OCI-LY1 (cell line): ENCODE data around the gene ZNF701.

Experiments
- EZH2 ChIP-seq: fragments of 200-600 bp; sonication (generic), shearing (Covaris generic); IDR thresholded peaks from 2 replicates; pipeline ENCODE4 v1.8.0; 2017; ENCODE audit warnings: borderline replicate concordance, mixed run types, mild to moderate bottlenecking, antibody characterized with exemption, low read length, moderate library complexity, mixed read lengths
- TF ChIP-seq, protein P1 (sequence below): fragments of 200-600 bp; sonication (generic), shearing (Covaris generic); IDR thresholded peaks from 2 replicates; pipeline ENCODE4 v1.5.1; 2017; ENCODE audit warnings: mild to moderate bottlenecking, antibody characterized with exemption, low read length, moderate library complexity, mixed read lengths

DNA sequence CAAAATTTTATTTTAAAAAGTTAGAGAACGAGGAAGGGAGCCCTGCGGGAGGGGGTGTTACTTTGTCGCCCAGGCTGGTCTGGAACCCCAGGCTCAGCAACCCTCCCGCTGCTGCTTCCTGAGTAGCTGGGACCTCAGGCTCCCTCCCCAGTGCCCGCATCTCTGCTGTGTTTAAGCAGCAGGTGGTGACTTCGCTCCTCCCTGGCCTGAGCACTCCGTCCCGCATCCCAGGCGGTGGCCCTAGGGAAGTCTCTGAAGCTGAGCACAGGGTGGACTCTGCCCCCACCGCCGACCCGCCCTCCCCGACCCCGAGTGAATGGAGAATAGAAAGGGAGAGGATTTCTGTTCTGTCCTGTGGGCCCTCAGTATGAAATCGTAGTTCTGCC lies 30.5 kb downstream of the ZNF701 start:
- TF ChIP-seq, protein P1, sequence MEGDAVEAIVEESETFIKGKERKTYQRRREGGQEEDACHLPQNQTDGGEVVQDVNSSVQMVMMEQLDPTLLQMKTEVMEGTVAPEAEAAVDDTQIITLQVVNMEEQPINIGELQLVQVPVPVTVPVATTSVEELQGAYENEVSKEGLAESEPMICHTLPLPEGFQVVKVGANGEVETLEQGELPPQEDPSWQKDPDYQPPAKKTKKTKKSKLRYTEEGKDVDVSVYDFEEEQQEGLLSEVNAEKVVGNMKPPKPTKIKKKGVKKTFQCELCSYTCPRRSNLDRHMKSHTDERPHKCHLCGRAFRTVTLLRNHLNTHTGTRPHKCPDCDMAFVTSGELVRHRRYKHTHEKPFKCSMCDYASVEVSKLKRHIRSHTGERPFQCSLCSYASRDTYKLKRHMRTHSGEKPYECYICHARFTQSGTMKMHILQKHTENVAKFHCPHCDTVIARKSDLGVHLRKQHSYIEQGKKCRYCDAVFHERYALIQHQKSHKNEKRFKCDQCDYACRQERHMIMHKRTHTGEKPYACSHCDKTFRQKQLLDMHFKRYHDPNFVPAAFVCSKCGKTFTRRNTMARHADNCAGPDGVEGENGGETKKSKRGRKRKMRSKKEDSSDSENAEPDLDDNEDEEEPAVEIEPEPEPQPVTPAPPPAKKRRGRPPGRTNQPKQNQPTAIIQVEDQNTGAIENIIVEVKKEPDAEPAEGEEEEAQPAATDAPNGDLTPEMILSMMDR: no peak
- no peak for TF ChIP-seq EZH2
